ENCODE data around the gene MGP.

MGP gene

DNA sequence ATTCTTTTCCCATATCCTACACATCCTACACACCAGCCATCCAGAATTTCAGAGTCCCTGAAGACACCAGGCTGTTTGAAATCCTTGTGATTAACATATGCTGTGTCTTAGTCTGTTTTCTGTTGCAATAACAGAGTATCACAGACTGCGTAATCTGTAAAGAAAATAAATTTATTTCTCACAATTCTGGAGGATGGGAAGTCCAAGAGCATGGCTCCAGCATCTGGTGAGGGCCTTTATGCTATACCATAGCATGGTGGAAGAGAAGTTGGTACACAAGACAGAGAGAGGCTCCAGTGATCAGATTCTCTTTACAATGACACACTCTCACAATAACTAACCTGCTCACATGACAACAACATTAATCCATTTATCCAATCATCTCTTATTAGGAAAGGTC lies 46.4 kb downstream of the MGP start:
- no peak overlapping the region for H3K4me3 ChIP-seq (replicated peaks; ENCODE audit: low read depth, low read length)
- DNase-seq (ENCODE audit: extremely low read depth, low read depth) = no peak
- TF ChIP-seq, protein P1, sequence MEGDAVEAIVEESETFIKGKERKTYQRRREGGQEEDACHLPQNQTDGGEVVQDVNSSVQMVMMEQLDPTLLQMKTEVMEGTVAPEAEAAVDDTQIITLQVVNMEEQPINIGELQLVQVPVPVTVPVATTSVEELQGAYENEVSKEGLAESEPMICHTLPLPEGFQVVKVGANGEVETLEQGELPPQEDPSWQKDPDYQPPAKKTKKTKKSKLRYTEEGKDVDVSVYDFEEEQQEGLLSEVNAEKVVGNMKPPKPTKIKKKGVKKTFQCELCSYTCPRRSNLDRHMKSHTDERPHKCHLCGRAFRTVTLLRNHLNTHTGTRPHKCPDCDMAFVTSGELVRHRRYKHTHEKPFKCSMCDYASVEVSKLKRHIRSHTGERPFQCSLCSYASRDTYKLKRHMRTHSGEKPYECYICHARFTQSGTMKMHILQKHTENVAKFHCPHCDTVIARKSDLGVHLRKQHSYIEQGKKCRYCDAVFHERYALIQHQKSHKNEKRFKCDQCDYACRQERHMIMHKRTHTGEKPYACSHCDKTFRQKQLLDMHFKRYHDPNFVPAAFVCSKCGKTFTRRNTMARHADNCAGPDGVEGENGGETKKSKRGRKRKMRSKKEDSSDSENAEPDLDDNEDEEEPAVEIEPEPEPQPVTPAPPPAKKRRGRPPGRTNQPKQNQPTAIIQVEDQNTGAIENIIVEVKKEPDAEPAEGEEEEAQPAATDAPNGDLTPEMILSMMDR (IDR thresholded peaks at IDR 0.05; ENCODE audit: low read depth, low read length, missing control alignments) = no peak

DNA sequence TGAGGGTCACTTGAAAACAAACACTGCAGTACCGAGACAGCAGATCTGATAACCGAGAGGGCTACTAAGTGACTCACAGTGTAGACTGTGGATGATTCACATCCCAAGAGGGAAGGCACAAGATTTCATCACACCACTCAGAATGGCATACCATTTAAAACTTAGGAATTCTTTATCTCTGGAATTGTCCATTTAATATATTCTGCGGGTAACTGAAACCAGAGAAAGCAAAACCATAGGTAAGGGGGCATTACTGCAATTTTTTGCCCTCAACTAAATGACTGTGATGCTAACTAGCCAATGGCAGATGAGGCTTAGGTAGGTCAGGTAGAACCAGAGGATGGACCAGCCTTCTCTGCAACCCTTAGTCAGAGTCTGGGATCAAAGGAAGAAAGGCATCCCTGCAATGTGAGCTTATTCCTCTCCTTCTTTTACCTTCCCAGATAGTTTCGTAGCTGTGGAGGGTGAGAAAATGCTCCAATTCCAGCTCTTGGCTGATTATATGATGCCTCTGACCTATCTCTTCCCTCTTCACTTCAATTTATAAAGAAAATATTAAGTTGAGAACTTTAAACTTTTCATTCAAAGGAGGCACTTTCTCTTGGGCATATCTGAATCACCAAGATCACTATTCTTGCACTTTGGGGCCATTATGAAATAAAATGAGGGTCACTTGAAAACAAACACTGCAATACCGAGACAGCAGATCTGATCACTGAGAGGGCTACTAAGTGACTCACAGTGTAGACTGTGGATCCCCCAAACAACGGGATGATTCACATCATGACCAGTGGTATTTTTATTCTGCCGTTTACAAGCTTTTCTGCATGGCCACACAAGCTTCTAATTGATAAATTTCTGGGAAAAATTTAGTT lies 49.1 kb downstream of the MGP start:
- no peak for DNase-seq (ENCODE audit: extremely low read depth, low read depth)
- no peak overlapping the region for H3K4me3 ChIP-seq (replicated peaks; ENCODE audit: low read depth, low read length)
- TF ChIP-seq, protein P1 (IDR thresholded peaks at IDR 0.05; ENCODE audit: low read depth, low read length, missing control alignments) = no peak

DNA sequence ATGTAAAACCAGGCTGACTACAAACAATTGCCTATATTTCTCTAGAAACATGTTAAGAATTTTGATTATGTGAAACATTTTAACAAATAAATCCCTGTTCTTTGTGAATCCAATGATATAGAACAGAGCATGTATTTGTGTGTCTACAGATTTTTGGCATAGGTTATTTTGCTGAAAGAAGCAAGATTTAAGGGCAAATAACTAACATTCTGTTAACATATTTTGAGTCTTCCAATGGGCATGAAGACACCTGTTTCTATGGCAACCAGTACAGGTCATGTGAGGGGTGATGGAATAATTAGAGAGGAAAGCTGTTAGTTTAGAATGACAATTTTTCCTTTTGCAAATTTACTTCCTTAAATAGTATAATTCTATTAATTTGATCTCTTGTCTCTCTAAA lies 51.1 kb downstream of the MGP start:
- DNase-seq (ENCODE audit: extremely low read depth, low read depth) = no peak
- TF ChIP-seq, protein P1 (IDR thresholded peaks at IDR 0.05; ENCODE audit: low read depth, low read length, missing control alignments) = no peak
- H3K4me3 ChIP-seq (replicated peaks; ENCODE audit: low read depth, low read length) = no peak overlapping the region

DNA sequence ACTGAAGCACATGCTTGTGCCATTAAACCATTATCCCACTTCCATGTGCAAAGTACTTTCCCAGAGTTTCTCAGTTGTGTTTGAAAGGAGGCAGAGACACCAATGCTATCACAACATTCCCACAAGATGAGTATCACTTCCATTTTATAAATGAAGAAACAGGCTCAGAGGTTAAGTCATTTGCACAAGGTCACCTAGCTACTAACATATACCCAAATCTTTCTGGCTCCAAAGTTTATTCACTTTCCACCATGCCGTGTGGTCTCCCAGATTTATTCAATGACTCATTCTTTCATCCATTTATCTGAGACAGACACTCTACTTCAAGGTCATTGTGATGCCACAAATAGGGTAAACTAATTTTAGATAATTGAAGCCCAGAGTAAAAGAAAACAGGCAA lies 51.7 kb downstream of the MGP start:
- H3K4me3 ChIP-seq (replicated peaks; ENCODE audit: low read depth, low read length) = no peak overlapping the region
- DNase-seq (ENCODE audit: extremely low read depth, low read depth) = no peak
- TF ChIP-seq, protein P1 (IDR thresholded peaks at IDR 0.05; ENCODE audit: low read depth, low read length, missing control alignments) = no peak

DNA sequence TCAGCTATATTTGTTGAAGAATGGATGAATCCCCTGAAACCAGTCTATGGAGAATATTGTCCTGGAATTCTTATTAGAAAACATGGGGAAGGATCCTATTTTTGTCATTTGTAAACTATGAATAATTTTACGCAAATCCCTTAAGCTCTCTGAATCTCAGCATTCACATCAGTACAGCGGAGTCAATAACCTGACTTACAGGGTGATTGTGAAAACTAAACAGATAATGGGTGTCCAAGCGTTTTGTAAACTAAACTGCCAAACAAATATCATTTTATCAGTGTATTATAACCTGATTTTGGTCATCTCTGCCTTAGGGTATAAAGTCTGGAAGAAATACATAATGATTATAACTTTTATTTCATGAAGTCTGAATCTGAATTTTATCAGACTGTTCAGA lies 52.3 kb downstream of the MGP start:
- no peak overlapping the region for H3K4me3 ChIP-seq (replicated peaks; ENCODE audit: low read depth, low read length)
- DNase-seq (ENCODE audit: extremely low read depth, low read depth) = no peak
- TF ChIP-seq, protein P1 (IDR thresholded peaks at IDR 0.05; ENCODE audit: low read depth, low read length, missing control alignments) = no peak

Data from HFF-Myc (cell line).